RWPE1 (cell line): ENCODE results near the gene CCDC157.

ENCODE experiments used
- CTCF ChIA-PET: fragments of 350-600 bp; sonication (Branson Sonifier 250); formaldehyde crosslinking; extraction: SDS; loops from one replicate; lab custom pipeline; 2021; lab: Yijun Ruan, JAX
- POLR2A ChIA-PET: fragments of 400-600 bp; formaldehyde crosslinking; extraction: SDS; loops from one replicate; lab custom pipeline; 2020; ENCODE audit warnings: antibody characterized with exemption; ENCODE audit not compliant: low non-redundant PET; lab: Yijun Ruan, JAX
- DNase-seq: peaks from one replicate; pipeline ENCODE4 v3.0.0; 2012; ENCODE audit warnings: low spot score
- H3K27ac ChIP-seq: fragments of 450-650 bp; 2 replicates; pipeline ENCODE4 v1.5.1; 2017
- CTCF ChIP-seq: fragments of 450-650 bp; conservative IDR thresholded peaks from 2 replicates; pipeline ENCODE4 v1.5.1; 2017; ENCODE audit warnings: low read depth, mild to moderate bottlenecking

The CCDC157 gene

GRCh38 chr22:30332551-30332950, 24.3 kb upstream of the CCDC157 start:
- no peak for DNase-seq
- TF ChIP-seq CTCF, result no peak
- POLR2A ChIA-PET, result no interaction called here
- H3K27ac ChIP-seq, result peak overlapping the region; percentile 35
- CTCF ChIA-PET, result interaction anchor here (0.6 kb wide), 1 partner anchor 77 kb away, joined by 4 read pairs; no protein-coding TSS in a partner anchor

GRCh38 chr22:30332994-30333706, 23.7 kb upstream of the CCDC157 start:
- ChIA-PET CTCF (interaction anchor here (0.6 kb wide), 1 partner anchor 78 kb away, joined by 4 read pairs; no protein-coding TSS in a partner anchor), POLR2A (no interaction called here)
- H3K27ac ChIP-seq, result peak overlapping the region; percentile 35
- no peak for DNase-seq
- no peak for TF ChIP-seq CTCF

- no peak overlapping the region for H3K27ac ChIP-seq
- POLR2A ChIA-PET, result no interaction called here
- CTCF ChIA-PET, result interaction anchor here (0.6 kb wide), 1 partner anchor 14 kb away, joined by 3 read pairs; no protein-coding TSS in a partner anchor
- TF ChIP-seq CTCF, result no peak
- DNase-seq, result no peak
Observed at GRCh38 chr22:30333707-30334087, 23.1 kb upstream of the CCDC157 start.

- DNase-seq, result no peak
- ChIA-PET CTCF (interaction anchor here (1.1 kb wide), 1 partner anchor 47 kb away, joined by 4 read pairs; no protein-coding TSS in a partner anchor), POLR2A (no interaction called here)
- TF ChIP-seq CTCF, result no peak
- H3K27ac ChIP-seq, result no peak overlapping the region
Observed at GRCh38 chr22:30334646-30335045, 22.2 kb upstream of the CCDC157 start.

- DNase-seq, result no peak
- no peak for TF ChIP-seq CTCF
- H3K27ac ChIP-seq, result no peak overlapping the region
- CTCF ChIA-PET, result interaction anchor here (1.1 kb wide), 1 partner anchor 47 kb away, joined by 4 read pairs; no protein-coding TSS in a partner anchor
- POLR2A ChIA-PET, result no interaction called here
Observed at GRCh38 chr22:30335236-30335635, 21.6 kb upstream of the CCDC157 start.

GRCh38 chr22:30336752-30337460, 19.9 kb upstream of the CCDC157 start:
- POLR2A ChIA-PET, result no interaction called here
- H3K27ac ChIP-seq, result no peak overlapping the region
- CTCF ChIA-PET, result no interaction called here
- DNase-seq, result no peak
- TF ChIP-seq CTCF, result no peak
